Colonic mucosa (tissue), 4 donors: ENCODE measurements around the gene CLCN5. TPM values are rescaled to one million over a fixed set of nuclear protein-coding genes. Genes with fewer than 3 reads are reported as not detected.

Experiments
- DNase-seq: peaks from one replicate; pipeline ENCODE4 v3.0.0-alpha.2; 2020
- H3K27ac ChIP-seq: fragments of 200-600 bp; one replicate; pipeline ENCODE4 v1.8.0; 2021
- H3K27me3 ChIP-seq: fragments of 200-600 bp; one replicate; pipeline ENCODE4 v1.8.0; 2021
- H3K36me3 ChIP-seq: fragments of 200-600 bp; one replicate; pipeline ENCODE4 v1.8.0; 2021
- H3K4me1 ChIP-seq: fragments of 200-600 bp; one replicate; pipeline ENCODE4 v1.8.0; 2021; ENCODE audit warnings: mild to moderate bottlenecking
- H3K4me3 ChIP-seq: fragments of 200-600 bp; one replicate; pipeline ENCODE4 v1.8.0; 2021
- H3K9ac ChIP-seq, 2 donors: one replicate each; pipeline ENCODE4 v1.7.0; 2013; ENCODE audit warnings: control low read depth in 2 of 2, low read depth in 2 of 2, low read length in 2 of 2
- H3K9me3 ChIP-seq: fragments of 200-600 bp; one replicate; pipeline ENCODE4 v1.8.0; 2021
- intact Hi-C: fragments of 100-400 bp; cut with DNase I; formaldehyde crosslinking; loops from one replicate; pipeline ENCODE4 v1.14.1; 2022
- total RNA-seq, 2 donors: library from RNA; stranded (reverse); fragmentation: NEBNext Ultra II Directional in 1 of 2; extraction: Animal tissue kit (Norgen Biotek cat#: 25700) in 1 of 2; gene quantifications; one replicate each; pipeline ENCODE4 v1.2.1, GENCODE V29; 2021
- TF ChIP-seq, protein P1 (sequence below): fragments of 200-600 bp; IDR thresholded peaks from one replicate; pipeline ENCODE4 v1.8.0; 2022; ENCODE audit warnings: antibody characterized with exemption, mild to moderate bottlenecking
- donor health status: healthy.
- donor health status: DM: no; HTN: no; CAD: no.
- donor health status: DM: no; HTN: no; CAD: no.

Gene CLCN5
- 1 to 10 TPM; 9.7 to 10.0 TPM for total RNA-seq

- no peaks in the 10 kb centered on the region for H3K4me1 ChIP-seq
- TF ChIP-seq, protein P1, sequence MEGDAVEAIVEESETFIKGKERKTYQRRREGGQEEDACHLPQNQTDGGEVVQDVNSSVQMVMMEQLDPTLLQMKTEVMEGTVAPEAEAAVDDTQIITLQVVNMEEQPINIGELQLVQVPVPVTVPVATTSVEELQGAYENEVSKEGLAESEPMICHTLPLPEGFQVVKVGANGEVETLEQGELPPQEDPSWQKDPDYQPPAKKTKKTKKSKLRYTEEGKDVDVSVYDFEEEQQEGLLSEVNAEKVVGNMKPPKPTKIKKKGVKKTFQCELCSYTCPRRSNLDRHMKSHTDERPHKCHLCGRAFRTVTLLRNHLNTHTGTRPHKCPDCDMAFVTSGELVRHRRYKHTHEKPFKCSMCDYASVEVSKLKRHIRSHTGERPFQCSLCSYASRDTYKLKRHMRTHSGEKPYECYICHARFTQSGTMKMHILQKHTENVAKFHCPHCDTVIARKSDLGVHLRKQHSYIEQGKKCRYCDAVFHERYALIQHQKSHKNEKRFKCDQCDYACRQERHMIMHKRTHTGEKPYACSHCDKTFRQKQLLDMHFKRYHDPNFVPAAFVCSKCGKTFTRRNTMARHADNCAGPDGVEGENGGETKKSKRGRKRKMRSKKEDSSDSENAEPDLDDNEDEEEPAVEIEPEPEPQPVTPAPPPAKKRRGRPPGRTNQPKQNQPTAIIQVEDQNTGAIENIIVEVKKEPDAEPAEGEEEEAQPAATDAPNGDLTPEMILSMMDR, result no peak
- peak; percentile 93 for DNase-seq
- peak within 1 kb of the TSS; percentile 64 to 70 for H3K9ac ChIP-seq
- intact Hi-C loops, result no loop called here
- H3K27ac ChIP-seq, result peak within 1 kb of the TSS; percentile 63
- H3K9me3 ChIP-seq, result no peaks in the 10 kb centered on the region
- no peaks in the 10 kb centered on the region for H3K27me3 ChIP-seq
- H3K4me3 ChIP-seq, result peak within 1 kb of the TSS; percentile 46
- no peaks in the 10 kb centered on the region for H3K36me3 ChIP-seq
Measured at GRCh38 chrX:49922291-49923241, at the start of gene CLCN5. Gene CLCN5 (plus strand): TSS chrX:49922596. CDS start chrX:49925299, 2,703 bp downstream.

GRCh38 chrX:49876750-49877149, 45.6 kb upstream of the CLCN5 start:
- peak; percentile 38 for DNase-seq
- no peak overlapping the region for H3K9ac ChIP-seq

DNA sequence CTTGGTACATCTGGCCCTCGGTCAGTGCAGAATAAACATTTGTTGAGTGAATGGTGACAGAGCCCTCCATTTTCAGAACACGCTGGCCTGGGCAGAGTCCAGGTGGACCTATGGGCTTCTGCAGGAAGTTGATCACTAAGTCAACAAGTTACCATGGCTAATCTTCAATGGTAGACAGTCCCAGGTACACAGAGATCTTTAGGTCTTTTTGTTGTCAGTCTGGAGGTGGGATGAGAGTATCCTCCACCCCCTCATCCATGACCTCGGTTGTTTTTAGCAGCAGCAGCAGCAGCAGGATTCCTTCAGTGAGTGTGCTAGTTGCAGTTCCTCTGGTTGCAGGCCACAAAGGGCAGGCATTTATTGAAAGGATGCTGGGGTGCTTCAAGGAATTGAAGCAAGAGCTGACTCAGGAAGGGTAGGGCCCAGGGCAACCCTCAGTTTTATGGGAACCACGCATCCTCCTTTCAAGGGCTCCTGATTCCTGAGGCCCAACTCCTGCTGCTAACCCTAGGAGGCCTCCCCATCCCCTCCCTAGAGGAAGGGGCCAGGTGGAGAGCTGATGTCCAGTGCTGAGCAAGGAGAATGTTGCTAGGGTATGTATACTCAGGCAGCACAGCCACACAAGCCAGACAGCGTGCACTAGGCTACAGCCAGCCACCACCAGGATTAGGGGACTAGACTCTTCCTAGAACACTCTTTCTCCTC, 44.8 kb upstream of the CLCN5 start:
- no peak for DNase-seq
- Histone ChIP-seq H3K27ac (no peak overlapping the region), H3K27me3 (no peaks in the 10 kb centered on the region), H3K36me3 (no peaks in the 10 kb centered on the region), H3K9ac (no peak overlapping the region), H3K4me1 (no peaks in the 10 kb centered on the region), H3K9me3 (no peaks in the 10 kb centered on the region), H3K4me3 (no peak overlapping the region)
- intact Hi-C loops, result no loop called here
- TF ChIP-seq, protein P1, result no peak

More at GRCh38 chrX:49876750-49877149, 45.6 kb upstream of the CLCN5 start:
- H3K9me3 ChIP-seq, result no peaks in the 10 kb centered on the region
- intact Hi-C loops, result no loop called here
- no peaks in the 10 kb centered on the region for H3K4me1 ChIP-seq
- no peaks in the 10 kb centered on the region for H3K27me3 ChIP-seq
- no peaks in the 10 kb centered on the region for H3K36me3 ChIP-seq
- H3K4me3 ChIP-seq, result no peak overlapping the region
- TF ChIP-seq, protein P1, result peak; percentile 46
- no peak overlapping the region for H3K27ac ChIP-seq

- Histone ChIP-seq H3K4me3 (peak overlapping the region; percentile 48), H3K36me3 (no peaks in the 10 kb centered on the region), H3K9ac (peak overlapping the region in 1 of 2 donors; percentile 56), H3K27me3 (no peaks in the 10 kb centered on the region), H3K4me1 (no peaks in the 10 kb centered on the region), H3K9me3 (no peaks in the 10 kb centered on the region), H3K27ac (peak overlapping the region; percentile 52)
- TF ChIP-seq, protein P1, result no peak
- intact Hi-C loops, result no loop called here
- DNase-seq, result no peak
Measured at GRCh38 chrX:49878128-49878833, 44.1 kb upstream of the CLCN5 start.
